Right renal cortex interstitium (tissue), 3 donors: ENCODE data around the gene FANCE. TPM values are rescaled to one million over a fixed set of nuclear protein-coding genes. Genes with fewer than 3 reads are reported as not detected.
"Not testable (repeated sequence)": the region's sequence is repeated elsewhere in the genome, so short reads cannot be mapped to it uniquely, and the experiment has no call there.

ENCODE experiments used
- DNase-seq, 3 donors: peaks; one replicate each; pipeline ENCODE4 v3.0.0-alpha.2; 2013; ENCODE audit warnings: low read depth in 3 of 3, low spot score in 2 of 3
- polyA plus RNA-seq, 3 donors: library from polyadenylated mRNA; unstranded; fragments of 120-200 nt; gene quantifications; one replicate each; pipeline ENCODE4 v1.2.1, GENCODE V29; 2013; ENCODE audit not compliant: insufficient read length in 3 of 3

The FANCE gene
- polyA plus RNA-seq, 3 donors = 8.9 to 10.9 (median 10.1) TPM

DNA sequence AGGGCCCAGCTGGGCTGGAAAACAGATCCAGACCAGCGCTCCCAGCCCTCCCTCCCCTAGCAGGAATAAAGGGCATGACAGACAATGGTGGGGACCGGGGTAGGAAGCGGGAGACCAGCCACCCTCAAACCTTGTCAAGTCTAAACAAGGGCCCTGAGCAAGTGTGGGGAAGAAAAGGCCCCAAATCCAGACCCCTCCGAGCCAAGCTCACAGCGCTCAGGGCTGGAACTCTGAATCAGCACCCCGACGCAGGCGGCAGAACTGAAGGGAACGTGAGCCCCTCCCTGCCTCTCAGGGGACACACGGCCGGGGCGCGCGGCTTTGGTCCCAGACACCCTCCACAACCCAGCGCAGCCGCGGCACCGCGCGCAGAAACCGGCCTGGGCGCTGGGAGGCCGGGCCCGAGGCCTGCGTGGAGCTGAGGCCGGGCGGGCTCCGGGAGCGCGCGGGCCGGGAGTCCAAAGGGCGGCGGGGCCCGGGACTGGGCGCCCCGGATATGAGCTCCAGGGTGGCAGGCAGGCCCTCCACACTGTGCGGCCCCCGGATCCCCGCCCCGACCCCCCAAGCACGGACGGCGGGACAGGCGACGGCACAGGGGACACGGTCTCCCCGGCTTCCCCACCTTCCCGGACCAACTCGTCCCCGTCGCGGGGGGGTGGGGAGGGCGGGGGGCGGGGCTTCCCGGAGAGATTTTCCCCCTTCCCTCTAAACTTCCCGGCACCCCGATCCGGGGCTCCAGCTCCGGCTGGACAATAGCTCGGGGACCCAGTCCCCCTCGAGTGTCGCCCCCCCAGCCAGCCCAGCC is 44.1 kb downstream of the FANCE start:
- DNase-seq = no peak

DNA sequence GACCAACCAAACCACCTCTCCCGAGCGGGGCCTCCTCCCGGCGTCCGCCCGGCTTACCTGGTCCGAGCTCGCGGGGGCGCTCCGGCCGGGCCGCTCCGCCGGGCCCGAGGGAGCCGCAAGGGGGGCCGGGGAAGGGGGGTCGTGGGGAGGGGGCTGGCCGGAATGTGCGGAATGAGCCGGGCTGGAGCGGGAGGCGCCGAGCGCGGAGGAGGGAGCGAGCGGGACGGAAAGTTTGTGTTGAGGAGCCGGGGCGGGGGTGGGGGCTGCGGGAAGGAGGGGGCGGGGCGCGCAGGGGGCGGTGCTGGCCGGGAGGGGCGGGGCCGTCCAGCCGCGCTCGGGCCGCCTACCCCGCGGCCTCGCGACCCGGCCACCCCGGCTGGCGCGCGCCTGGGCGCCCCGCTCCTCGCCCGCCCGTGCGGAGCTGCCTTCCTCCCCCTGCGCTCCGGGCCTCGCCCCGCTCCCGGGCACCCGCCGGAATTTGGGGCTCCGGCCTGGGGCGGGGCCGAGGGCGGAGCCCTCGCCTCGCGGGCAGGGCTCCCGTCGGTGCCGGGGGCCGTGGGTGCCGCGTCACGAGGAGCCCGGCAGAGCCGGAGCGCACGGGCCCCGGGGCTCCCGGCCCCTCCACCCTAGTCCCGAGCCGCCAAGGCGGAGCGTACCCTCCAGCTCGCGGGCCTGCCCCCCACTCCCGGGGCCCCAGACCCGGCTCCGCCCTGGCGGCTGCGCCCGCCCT is 44.9 kb downstream of the FANCE start, which contains the start of gene TEAD3:
Gene TEAD3, minus strand, starts transcription at position 239 of the 730 bp plus-strand sequence.
- no peak for DNase-seq

DNA sequence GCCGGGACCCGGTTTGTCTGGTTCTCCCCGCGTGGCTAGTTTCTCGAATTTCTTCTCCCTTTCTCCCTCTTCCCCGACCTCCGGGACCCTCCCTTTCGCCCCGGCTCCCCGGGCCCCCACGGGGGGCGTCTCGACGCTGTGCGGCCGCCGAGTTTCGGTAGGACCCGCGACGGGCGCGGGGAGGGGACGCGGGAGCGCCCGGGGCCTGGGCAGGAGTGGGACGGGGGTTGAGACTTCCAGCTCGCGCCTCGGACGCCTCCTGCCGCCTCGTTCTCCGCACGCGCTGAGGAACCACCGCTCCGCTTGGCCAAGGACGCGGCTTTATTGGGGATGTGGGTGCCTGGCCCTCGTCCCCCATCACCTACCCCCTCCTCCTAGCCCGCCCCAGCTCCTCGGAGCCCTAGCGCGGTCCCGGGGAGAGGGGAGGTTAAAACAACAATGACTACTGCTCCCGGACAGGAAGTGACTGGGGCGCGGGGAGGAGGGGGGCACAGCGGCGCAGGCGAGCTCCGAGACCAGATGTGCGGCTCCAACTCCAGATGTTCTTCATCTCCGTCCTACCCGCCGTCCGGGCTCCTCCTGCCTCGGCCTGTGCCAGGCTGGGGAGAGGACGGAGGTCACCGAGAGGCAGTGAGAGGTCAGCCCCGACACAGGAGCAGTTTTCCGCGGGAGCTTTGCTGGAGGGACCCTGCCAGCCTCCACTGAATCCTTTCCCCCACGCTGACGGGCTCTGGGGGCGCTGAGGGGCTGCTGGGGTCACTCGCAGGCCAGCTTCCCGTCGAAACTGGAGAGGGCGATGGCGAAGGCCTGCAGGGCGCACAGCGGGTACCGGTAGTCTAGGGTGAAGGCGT is 45.7 kb downstream of the FANCE start:
- no peak for DNase-seq

DNA sequence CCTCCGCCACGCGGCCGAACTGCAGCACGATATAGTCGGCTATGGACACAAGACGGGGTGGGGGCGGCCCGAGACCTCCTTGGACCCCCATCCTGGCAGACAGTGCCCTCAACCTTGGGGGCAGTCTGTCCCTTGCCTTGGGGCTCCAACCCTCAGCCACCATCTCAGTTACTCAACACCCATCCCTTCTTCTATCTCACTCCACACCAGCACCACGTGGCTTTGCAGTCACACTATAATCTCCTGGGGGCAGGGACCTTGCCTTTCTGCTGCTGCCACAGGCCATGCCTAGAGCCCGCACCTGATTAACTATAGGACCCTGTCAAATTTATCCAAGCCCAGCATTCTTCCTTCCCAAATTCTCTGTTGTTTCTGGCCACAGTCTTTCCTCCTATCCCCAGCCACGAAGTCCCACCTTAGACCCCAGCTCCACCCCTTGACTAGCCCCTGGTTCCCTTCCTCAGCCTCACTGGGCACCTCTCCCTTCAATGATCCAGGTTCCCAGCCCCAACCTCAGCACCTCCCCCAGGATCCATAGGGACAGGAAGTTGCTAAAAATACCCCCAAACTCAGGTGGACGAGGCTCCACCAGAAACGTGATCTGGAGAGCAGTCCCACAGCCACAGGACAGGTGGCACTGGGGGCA is 46.4 kb downstream of the FANCE start:
- no peak for DNase-seq

DNA sequence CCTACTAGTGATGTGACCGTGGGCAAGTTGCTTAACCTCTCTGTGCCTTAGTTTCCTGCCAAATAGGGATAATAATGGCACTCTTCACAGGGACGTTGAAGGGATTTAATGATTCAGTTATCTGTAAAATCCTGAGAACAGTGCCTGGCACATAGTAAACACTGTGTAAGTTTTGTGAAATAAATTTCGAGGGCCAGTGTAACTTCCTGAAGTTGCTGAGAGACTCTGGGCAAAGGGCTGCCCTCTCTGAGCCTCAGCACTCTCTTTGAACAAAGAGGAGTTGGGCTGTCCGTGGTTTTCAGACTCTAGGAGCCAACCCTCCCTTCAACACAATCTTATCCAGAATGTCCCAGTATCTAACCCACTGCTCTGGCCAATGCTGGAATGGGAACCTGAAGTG is 47.2 kb downstream of the FANCE start:
- DNase-seq = no peak

DNA sequence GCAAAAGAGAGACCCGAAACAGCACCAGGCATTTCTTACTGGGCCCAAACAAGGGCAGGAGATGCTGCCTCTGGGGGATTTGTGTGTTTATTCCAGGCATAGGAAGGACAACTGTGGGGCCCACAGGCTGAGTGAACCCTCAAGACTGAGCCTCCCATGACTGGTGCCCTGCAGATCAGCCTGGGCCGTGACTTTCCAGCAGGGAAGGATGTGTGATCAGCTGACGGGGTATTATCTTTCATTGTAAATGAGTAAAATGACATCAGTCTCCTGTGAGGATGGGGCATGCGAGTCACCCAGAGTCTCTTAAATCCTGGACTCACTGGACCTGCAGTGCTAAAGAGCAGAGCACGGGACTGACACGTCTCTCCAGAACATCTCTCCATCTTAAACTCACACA is 48.6 kb downstream of the FANCE start:
- DNase-seq = no peak

DNA sequence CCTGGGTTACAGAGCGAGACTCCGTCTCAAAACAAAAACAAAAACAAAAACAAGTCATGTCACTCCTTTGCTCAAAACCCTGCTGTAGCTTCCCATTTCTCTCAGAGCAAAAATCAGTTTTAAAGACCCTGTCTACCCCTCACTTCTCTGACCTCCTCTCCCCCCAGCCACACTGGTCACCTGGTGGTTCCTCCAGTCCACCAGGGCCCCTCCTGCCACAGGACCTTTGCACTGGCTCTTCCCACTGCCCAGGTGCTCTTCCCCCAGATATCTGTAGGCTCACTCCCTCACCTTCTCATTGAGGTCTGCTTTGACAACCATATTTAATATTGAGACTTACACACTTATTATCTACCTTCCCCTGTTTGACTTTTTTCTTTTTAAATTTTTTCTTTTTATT is 49.6 kb downstream of the FANCE start:
- DNase-seq = no peak

DNA sequence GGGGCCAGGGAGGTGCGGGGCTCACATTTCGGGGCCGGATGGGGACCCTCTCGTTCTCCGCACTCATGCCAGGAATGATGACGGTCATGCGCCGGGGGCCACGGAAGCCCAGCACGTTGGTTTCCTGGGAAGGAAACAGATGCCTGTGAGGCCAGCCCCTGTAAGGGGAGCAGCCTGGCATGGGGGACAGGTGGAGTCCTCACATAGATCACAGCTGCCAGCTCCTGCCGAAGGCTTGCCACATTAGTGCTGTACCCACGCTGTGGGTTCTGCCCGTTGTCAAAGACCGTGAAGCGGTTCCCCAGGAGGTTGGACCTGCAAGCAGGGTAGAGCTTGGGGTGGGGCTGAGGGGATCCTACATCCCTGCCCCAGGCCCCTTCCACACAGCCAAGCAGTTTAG is 51.4 kb downstream of the FANCE start:
- no peak for DNase-seq

DNA sequence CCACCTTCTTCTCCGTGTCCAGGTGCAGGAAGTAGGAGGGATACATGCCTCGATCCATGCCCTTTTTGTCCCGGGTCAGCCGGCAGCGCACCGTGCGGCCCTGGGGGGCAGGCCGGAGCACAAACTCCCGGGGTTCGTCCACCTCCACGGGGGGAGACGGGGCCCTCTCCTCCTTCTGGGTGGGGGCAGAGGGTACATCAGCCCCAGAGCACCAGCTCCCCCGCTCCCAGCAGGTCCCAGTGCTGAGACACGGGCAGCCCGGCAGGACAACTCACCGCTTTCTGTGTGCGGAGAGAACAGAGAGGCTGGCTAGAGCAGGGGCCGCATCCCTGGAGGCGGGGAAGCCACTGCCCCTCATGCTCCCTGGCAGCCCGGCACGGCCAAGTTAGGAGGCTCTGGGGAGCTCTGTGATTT is 53.9 kb downstream of the FANCE start:
- DNase-seq = no peak

DNA sequence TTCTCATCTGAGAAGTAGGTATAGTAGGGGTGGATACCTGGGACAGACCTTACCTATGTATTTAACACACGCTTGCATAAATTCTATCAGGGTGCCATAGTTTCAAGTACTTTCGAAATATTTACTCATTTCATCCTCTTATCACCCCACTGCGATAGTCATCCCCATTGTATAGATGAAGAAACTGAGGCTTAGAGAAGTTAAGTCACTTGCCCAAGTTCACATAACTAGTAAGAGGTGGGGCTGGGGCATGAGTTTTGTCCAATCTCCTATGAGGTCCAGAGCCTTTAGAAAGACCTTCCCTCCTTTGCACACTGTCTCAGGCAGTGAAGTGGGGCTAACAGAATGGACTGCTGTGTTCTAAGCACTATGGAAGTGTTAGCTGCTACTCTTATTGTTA is 54.4 kb downstream of the FANCE start:
- DNase-seq = no peak

DNA sequence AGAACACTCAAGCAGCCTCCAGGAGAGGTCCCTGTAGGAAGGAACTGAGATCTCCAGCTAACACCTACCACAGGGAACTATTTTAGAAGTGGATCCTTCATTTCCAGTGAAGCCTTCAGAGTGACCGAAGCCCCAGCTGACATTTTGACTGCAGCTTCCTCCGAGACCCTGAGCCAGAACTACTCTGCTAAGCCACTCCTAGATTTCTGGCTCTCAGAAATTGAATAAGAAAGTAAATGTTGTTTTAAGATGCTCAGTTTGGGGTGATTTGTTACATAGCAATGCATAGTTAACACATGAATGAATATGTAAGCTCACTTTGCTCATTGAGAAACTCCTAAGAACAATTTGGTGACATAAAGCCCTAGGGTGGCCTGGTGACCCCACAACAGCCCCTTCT is 55.1 kb downstream of the FANCE start:
- no peak for DNase-seq

DNA sequence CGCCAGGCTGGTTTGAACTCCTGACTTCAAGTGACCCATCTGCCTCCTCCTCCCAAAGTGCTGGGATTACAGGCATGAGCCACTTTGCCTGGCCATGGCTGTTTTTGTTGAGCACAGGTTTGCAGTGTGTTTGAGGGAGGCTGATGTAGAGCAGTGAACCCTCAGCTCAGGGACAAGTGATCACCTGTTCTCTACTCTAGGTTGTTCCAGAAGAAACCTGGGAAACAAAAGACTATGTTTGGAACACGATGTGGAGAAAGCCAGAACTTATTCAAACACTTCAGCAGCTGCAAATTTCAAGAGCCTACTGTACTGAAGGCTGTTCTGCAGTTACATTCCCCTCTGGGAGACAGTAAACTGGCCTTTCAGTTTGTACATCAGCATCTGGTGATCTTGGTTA is 55.9 kb downstream of the FANCE start:
- no peak for DNase-seq

DNA sequence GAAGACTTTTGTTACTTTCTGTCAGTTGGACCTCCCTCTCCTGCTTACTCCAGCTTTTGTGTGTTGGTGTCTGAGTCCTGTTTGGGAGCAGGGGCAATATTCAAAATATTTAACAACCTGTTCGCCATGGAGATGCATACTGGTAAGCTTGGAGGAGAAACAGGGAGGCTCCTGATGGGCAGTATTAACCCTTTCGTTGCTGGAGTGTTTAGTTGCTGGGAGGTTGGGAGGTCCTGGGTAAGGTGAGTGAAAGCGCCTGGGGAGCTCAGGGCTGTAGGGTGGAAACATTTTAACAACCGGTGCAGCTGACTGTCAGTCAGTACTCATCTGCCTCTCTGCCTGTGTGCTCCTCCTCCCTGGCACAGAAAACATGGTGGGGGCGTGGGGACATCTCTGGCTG is 56.4 kb downstream of the FANCE start:
- DNase-seq = no peak

DNA sequence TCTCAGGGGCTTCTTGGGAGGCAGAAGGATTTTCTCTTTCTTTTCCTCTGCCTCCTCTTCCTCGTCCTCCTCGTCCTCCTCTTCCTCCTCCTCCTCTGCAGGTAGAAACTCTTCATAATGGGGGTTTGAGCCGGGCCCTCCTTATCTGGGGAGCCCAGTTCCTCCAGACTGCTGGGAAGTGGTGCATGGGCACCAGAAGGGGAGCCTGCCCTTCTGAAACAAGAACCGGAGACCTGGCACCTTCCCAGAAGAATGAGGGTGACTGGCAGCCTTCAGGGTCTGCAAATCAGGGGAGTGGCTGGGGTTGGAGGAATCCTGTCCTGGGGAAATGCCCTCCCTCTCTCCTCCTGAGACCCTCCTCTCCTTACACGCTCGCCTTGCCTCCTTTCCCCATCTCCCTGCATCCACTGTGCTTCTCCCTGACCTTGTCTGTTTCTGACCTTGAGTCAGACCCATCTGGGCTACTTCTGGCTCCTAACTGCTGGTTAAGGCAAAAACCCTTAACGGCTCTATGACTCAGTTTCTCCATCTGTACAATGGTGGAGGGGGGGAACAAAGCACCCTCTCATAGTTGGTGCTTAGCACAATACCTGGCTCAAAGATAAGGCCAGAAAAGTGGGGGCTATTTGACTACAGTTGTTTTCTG is 58.9 kb downstream of the FANCE start:
- DNase-seq = no peak

DNA sequence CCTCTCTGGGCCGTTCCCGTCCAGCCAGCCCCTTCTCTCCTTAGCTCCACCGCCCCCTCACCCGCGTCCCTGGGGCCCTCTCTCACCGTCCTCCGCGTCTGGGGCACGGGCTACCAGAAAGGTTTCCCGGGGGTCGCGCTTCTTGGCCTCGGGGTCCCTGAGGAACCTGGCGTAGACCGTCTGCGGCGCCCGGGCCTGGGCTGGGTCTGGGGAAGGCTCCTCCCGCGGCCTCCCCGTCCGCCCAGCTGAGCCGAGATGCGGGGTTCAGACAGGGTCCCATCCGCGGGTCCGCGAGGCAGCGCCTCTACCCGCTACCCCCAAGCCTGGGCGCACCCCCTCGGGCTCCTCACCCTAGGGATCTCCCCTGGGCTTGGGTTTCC is 59.4 kb downstream of the FANCE start:
- no peak for DNase-seq

DNA sequence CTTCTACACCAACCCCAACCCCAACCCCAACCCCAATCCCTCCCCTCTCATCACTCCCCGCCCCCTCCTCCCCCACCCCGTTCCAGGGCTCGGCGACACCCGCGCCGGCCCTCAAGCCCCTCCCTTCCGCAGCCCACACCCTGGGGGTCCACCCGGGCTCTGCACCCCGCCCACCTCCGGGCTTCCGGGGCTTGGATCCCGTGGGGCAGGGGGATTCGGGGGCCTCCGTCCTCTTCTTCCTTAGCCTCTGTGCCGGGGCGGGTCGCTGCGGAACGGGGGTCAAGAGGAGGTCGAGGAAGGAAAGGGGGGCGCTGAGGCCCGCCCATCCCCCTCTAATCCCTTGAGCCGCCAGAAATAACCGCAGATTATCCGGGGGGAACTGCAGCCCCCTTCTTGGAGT is 59.9 kb downstream of the FANCE start:
- no peak for DNase-seq

DNA sequence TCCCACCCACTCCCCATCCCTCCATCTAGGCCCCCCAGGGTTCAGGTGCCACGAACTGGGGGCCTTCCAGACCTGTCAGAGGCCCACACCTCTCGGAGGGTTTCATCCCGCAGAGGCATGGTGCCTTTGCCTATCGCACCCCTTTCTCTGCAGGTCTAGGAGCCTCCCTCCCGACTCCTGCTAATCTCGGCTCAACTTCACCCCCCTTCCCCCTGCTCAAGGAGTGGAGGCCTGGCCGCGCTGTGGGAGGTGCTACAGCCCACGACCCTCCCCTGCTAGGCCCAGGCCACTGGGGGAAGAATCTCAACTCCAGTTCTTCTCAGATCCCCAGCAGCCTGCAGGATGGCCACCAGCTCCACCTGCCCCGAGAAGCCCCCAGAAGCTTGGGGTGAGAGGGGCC is 60.6 kb downstream of the FANCE start, which contains the start of gene TULP1:
Gene TULP1, minus strand, starts transcription at position 157 of the 400 bp plus-strand sequence. Its CDS starts 38 bp downstream, at position 119.
- no peak for DNase-seq

DNA sequence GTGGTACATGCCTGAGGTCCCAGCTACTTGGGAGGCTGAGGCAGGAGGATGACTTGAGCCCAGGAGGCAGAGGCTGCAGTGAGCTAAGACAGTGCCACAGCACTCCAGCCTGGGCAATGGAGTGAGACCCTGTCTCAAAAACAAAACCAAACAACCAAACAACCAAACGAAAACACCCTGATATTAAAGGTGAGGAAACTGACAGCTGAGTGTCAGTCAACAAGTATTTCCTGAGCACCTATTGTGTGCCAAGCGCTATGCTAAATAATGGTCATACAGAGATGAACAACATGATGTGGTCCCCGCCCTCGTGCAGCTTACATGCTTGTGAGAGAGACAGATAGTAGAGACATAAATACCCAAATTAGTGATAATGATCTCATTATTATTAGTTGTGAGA is 62.4 kb downstream of the FANCE start:
- DNase-seq = no peak

DNA sequence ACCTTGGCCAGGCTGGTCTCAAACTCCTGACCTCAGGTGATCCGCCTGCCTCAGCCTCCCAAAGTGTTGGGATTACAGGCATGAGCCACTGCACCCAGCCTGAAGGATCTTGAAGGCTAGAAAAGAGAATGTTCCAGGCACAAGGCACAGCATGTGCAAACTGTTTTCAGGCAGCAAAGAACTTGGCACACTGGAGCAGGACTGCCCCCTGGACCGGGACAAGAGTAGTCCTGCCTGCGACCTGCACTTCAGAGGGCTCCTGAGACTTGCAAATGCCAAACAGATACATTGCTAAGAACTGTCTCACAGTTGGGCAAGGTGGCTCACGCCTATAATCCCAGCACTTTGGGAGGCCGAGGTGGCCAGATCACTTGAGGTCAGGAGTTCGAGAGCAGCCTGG is 63.8 kb downstream of the FANCE start:
- DNase-seq = not testable (repeated sequence)
